ENCODE measurements around the gene DBN1. TPM values are rescaled to one million over a fixed set of nuclear protein-coding genes. Genes with fewer than 3 reads are reported as not detected.
"Not testable (repeated sequence)": the region's sequence is repeated elsewhere in the genome, so short reads cannot be mapped to it uniquely, and the experiment has no call there.

Gene DBN1
- total RNA-seq, 8 experiments from 2014 or later: 70.8 to 406 (median 136) TPM

DNA sequence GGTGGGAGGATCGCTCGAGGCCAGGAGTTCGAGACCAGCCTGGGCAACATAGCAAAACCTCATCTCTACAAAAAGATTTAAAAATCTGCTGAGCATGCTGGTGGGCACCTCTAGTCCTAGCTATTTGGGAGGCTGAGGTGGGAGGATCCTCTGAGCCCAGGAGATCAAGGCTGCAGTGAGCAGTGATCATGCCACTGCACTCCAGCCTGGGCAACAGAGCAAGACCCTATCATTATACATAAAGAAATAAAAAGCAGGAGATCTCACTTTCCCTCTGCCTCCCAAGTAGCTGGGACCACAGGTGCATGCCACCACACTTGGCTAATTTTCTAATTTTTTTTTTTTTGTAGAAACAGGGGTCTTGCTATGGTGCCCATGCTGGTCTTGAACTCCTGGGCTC, 12.3 kb upstream of the DBN1 start:
- not testable (repeated sequence) for H3K27ac ChIP-seq; ATAC-seq (replicated peaks in 6 of 8)

DNA sequence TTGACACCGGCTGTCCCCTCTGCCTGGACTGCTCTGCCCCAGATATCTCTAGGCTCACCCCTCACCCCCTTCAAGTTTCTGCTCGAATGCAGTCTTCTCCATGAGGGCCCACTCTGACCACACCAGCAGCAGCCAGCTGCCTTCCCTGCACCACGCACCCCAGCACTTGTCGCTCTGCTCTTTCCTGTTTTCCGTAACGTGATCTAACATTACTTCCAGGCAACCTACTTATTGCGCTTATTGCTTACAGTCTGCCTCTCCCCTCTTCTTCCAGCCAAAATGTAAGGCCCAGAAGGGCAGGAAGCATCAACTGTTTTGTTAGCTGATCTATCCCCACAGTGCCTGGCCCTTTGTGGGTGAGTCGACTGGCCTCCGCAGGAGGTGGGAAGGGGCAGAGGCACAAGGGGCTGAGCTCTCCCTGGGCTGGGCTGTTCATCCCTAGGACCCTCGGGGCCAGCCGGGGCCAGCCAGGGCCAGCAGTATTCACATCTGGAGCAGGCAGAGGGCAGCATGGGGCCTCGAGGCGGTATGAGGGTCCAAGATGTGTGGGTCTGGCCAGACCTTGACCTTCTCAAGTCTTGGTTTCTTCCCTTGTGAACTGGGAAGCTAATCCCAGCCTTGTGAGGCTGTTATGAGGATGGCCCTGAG, 11.6 kb upstream of the DBN1 start:
- Histone ChIP-seq H3K4me1 (replicated peaks in 1 of 2) (peaks cover 10 to 18% of the 10 kb centered on the region in 2 donors), H3K27ac (no peak overlapping the region), H3K4me3 (no peak overlapping the region)
- WGBS, 10 experiments: 78 to 100% (median 89%) methylated on average over 1 to 9 of the region's 13 CpGs; no CpG with 5 or more reads in 2 of the 10 experiments
- no peak for ATAC-seq (replicated peaks in 6 of 8)
- in situ Hi-C loops (cut with MboI; ENCODE audit: low pct_unique_long_range_greater_than_20kb in 2 of 9, low sequenced_read_pairs in 9 of 9, unreplicated experiment in 9 of 9): loop anchor here in 1 of 9 experiments (25.0 kb wide), 1 partner anchor 98 kb away; the partner anchor contains the start of gene SLC34A1

More for the DNA sequence above, 12.3 kb upstream of the DBN1 start:
- not testable (repeated sequence) for H3K4me3 ChIP-seq
- in situ Hi-C loops (cut with MboI; ENCODE audit: low pct_unique_long_range_greater_than_20kb in 2 of 9, low sequenced_read_pairs in 9 of 9, unreplicated experiment in 9 of 9): loop anchor here in 1 of 9 experiments (25.0 kb wide), 1 partner anchor 98 kb away; the partner anchor contains the start of gene SLC34A1
- 80 to 100% (median 100%) methylated on average over 1 to 3 of the region's 3 CpGs; no CpG with 5 or more reads in 7 of the 10 experiments for WGBS, 10 experiments
- peaks cover 10 to 15% of the 10 kb centered on the region in 2 donors for H3K4me1 ChIP-seq (replicated peaks in 1 of 2)

DNA sequence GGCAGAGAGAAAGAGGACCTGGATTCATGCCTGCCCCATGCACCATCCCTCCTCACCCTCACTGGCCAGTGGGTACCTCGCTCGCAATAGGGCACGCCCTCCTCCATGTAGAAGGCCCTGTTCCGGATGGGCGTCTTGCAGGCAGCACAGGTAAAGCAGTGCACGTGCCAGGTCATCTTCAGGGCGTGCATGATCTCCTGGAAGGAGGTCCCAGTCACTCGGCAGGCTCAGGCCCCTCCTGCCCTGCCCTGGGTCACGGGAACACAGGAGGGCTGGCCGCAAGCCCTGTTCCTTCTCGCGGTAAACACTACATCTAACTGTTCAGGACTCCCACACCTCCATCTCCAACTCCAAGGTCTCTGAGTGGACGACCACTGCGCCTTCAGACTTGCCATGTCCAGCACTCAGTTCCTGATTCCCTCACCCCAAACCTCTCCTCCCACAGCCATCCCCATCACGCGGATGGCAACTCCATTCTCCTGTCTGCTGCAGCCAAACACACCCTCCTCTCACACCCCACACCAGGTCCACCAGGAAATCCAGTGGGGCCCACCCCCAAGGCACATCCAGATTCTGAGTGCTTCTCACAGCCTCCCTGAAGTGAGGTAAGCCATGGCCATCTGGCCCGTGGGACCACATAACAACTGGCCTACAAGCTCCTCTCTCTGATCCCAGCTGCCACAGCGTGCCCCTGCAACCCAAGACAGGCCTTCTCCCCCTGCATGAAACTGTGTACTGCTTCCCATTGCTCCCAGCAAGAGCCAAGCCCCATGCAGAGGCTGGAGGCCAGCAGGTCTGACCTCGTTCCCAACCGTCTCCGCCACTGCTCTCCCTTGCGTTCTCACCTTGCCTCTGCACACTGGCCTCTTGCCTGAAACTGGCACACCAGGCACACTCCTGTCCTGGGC, 10.8 kb upstream of the DBN1 start:
- Histone ChIP-seq H3K4me3 (no peak overlapping the region), H3K4me1 (replicated peaks in 1 of 2) (peaks cover 10 to 15% of the 10 kb centered on the region in 2 donors), H3K27ac (no peak overlapping the region)
- in situ Hi-C loops (cut with MboI; ENCODE audit: low pct_unique_long_range_greater_than_20kb in 2 of 9, low sequenced_read_pairs in 9 of 9, unreplicated experiment in 9 of 9): loop anchor here in 1 of 9 experiments (25.0 kb wide), 1 partner anchor 97 kb away; the partner anchor contains the start of gene SLC34A1
- ATAC-seq (replicated peaks in 6 of 8): peak in 1 of 8 experiments; percentile 2
- WGBS, 10 experiments: 60 to 100% (median 98%) methylated on average over 1 to 8 of the region's 22 CpGs; no CpG with 5 or more reads in 5 of the 10 experiments

GRCh38 chr5:177483042-177483441, 9.6 kb upstream of the DBN1 start:
- in situ Hi-C loops (cut with MboI; ENCODE audit: low pct_unique_long_range_greater_than_20kb in 2 of 9, low sequenced_read_pairs in 9 of 9, unreplicated experiment in 9 of 9): loop anchor here in 1 of 9 experiments (25.0 kb wide), 1 partner anchor 96 kb away; the partner anchor contains the start of gene SLC34A1

GRCh38 chr5:177482359-177482795, 8.9 kb upstream of the DBN1 start:
- in situ Hi-C loops (cut with MboI; ENCODE audit: low pct_unique_long_range_greater_than_20kb in 2 of 9, low sequenced_read_pairs in 9 of 9, unreplicated experiment in 9 of 9): loop anchor here in 1 of 9 experiments (25.0 kb wide), 1 partner anchor 95 kb away; the partner anchor contains the start of gene SLC34A1
- no peak overlapping the region for H3K4me3 ChIP-seq
- peaks cover 14 to 15% of the 10 kb centered on the region in 2 donors for H3K4me1 ChIP-seq (replicated peaks in 1 of 2)
- ATAC-seq (replicated peaks in 6 of 8): peak; percentile 5 to 77 (median 62)
- 17 to 100% (median 90%) methylated on average over 1 to 5 of the region's 10 CpGs; no CpG with 5 or more reads in 2 of the 10 experiments for WGBS, 10 experiments
- H3K27ac ChIP-seq: peak overlapping the region in 1 of 2 donors; percentile 14

More at GRCh38 chr5:177483042-177483441, 9.6 kb upstream of the DBN1 start:
- H3K4me1 ChIP-seq (replicated peaks in 1 of 2): peaks cover 14 to 15% of the 10 kb centered on the region in 2 donors
- 94 to 100% (median 100%) methylated on average over 1 to 6 of the region's 9 CpGs; no CpG with 5 or more reads in 7 of the 10 experiments for WGBS, 10 experiments
- H3K27ac ChIP-seq: no peak overlapping the region
- ATAC-seq (replicated peaks in 6 of 8): no peak
- H3K4me3 ChIP-seq: no peak overlapping the region

- Histone ChIP-seq H3K4me1 (replicated peaks in 1 of 2) (peaks cover 14 to 16% of the 10 kb centered on the region in 2 donors), H3K27ac (no peak overlapping the region), H3K4me3 (no peak overlapping the region)
- ATAC-seq (replicated peaks in 6 of 8): peak in 3 of 8 experiments; percentile 21 to 71 (median 40)
- in situ Hi-C loops (cut with MboI; ENCODE audit: low pct_unique_long_range_greater_than_20kb in 2 of 9, low sequenced_read_pairs in 9 of 9, unreplicated experiment in 9 of 9): loop anchor here in 1 of 9 experiments (25.0 kb wide), 1 partner anchor 92 kb away; the partner anchor contains the start of gene SLC34A1
- WGBS, 10 experiments: 0 to 100% (median 56%) methylated on average over 1 to 7 of the region's 14 CpGs; no CpG with 5 or more reads in 2 of the 10 experiments
Observed at GRCh38 chr5:177479774-177480173, 6.3 kb upstream of the DBN1 start.

DNA sequence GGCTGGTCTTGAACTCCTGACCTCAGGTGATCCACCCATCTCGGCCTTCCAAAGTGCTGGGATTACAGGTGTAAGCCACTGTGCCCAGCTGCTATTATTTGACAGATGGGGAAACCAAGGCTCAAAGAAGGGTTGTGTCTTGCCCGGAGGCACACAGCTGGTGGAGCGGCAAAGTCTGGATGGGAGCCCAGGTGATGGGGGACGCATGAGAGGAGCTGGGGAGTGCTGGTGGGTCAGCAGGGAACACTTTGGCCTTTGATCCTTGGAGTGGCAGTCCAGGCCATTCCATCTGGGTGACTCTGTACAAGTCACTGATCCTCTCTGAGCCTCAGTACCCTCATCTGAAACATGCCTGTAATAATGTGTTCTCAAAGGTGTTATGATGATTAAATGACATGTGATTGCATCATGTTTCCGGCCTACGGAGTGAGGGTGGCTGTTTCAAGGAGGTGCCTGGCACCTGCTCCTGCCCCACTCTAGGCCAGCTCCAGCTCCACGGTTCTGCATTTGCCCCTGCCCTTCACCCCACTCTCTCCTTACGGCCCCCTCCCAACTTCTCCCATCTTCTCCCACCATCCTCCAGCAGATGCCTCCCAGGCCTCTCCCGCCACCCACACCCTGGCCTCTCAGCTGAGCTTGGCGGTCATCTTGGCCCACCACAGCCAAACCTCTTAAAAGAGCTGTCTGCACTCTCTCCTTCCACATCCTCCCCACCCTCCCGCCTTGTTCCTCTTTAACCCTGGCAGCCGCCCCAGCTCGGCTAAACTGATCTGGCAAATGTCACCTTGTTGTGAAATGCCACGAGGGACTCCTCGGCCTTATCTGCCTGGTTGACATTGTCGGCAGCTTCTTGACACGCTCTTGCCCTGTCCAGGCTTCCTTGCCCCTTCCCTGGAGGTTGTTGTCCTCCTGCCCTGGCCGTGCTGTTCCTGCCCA, 5.5 kb upstream of the DBN1 start:
- H3K4me3 ChIP-seq: no peak overlapping the region
- in situ Hi-C loops (cut with MboI; ENCODE audit: low pct_unique_long_range_greater_than_20kb in 2 of 9, low sequenced_read_pairs in 9 of 9, unreplicated experiment in 9 of 9): loop anchor here in 1 of 9 experiments (25.0 kb wide), 1 partner anchor 92 kb away; the partner anchor contains the start of gene SLC34A1
- peaks cover 21% of the 10 kb centered on the region in 2 donors for H3K4me1 ChIP-seq (replicated peaks in 1 of 2)
- H3K27ac ChIP-seq: no peak overlapping the region
- 0 to 100% (median 60%) methylated on average over 1 to 7 of the region's 18 CpGs; no CpG with 5 or more reads in 3 of the 10 experiments for whole genome bisulfite sequencing, 10 experiments
- ATAC-seq (replicated peaks in 6 of 8): peak in 4 of 8 experiments; percentile 3 to 41 (median 25)

DNA sequence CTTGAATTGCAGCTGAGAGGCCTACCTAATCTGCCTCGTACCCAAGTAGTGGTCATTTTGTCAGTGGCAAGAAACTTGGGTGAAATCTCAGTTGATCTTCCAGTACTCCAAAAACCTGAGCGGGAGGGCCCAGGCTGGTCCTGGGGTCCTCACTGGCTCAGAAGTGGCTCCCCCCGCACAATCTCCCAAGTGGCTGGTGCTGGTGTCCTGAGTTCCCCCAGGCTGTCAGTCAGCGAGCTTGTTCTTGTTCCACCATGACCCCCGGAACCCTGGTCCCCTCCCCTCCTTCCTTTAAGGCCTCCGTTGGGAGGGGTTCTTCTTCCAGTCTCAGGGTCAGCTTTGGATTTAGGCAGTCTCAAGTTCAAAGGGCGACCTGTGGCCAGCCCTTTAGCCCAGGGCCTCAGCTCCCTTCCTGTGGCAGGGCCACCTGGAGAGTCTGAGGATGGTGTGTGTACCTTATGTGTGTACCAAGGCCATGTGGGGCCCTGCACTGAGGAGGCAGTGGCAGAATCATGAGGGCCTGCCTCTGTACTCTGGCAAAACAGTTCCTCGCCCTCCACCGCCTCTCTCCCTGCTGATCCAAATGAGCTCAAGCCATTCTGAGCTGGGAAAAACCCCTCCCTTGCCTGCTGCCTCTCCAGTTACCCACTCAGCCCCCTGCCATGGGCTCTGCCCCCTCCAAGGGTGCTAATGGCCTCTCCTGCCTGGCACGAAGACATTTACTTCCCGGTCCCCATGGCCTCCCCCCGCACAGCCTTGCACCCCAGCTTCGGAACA, 4.5 kb upstream of the DBN1 start:
- ATAC-seq (replicated peaks in 6 of 8): no peak
- 93 to 100% (median 94%) methylated on average over 1 to 6 of the region's 13 CpGs; no CpG with 5 or more reads in 5 of the 10 experiments for WGBS, 10 experiments
- H3K27ac ChIP-seq: no peak overlapping the region
- H3K4me3 ChIP-seq: no peak overlapping the region
- in situ Hi-C loops (cut with MboI; ENCODE audit: low pct_unique_long_range_greater_than_20kb in 2 of 9, low sequenced_read_pairs in 9 of 9, unreplicated experiment in 9 of 9): loop anchor here in 1 of 9 experiments (25.0 kb wide), 1 partner anchor 91 kb away; the partner anchor contains the start of gene SLC34A1
- peaks cover 20 to 22% of the 10 kb centered on the region in 2 donors for H3K4me1 ChIP-seq (replicated peaks in 1 of 2)

GRCh38 chr5:177476531-177477233, 3.2 kb upstream of the DBN1 start:
- Histone ChIP-seq H3K4me1 (replicated peaks in 1 of 2) (peaks cover 19 to 20% of the 10 kb centered on the region in 2 donors), H3K27ac (no peak overlapping the region), H3K4me3 (no peak overlapping the region)
- in situ Hi-C loops (cut with MboI; ENCODE audit: low pct_unique_long_range_greater_than_20kb in 2 of 9, low sequenced_read_pairs in 9 of 9, unreplicated experiment in 9 of 9): loop anchor here in 1 of 9 experiments (25.0 kb wide), 1 partner anchor 89 kb away; the partner anchor contains the start of gene SLC34A1
- 53 to 96% (median 90%) methylated on average over 3 to 13 of the region's 18 CpGs; no CpG with 5 or more reads in 6 of the 10 experiments for WGBS, 10 experiments
- no peak for ATAC-seq (replicated peaks in 6 of 8)

- no peak for ATAC-seq (replicated peaks in 6 of 8)
- in situ Hi-C loops (cut with MboI; ENCODE audit: low pct_unique_long_range_greater_than_20kb in 2 of 9, low sequenced_read_pairs in 9 of 9, unreplicated experiment in 9 of 9): loop anchor here in 1 of 9 experiments (25.0 kb wide), 1 partner anchor 88 kb away; the partner anchor contains the start of gene SLC34A1
- Histone ChIP-seq H3K27ac (no peak overlapping the region), H3K4me1 (replicated peaks in 1 of 2) (peaks cover 28 to 29% of the 10 kb centered on the region in 2 donors), H3K4me3 (no peak overlapping the region)
- WGBS, 10 experiments: 25 to 100% (median 90%) methylated on average over 1 to 4 of the region's 11 CpGs; no CpG with 5 or more reads in 7 of the 10 experiments
Observed at GRCh38 chr5:177475563-177476427, 2.4 kb upstream of the DBN1 start.
